HEK293 (cell line): ENCODE measurements around the gene MALT1.

ENCODE experiments used
- FEZF1 ChIP-seq: fragments of 450-650 bp; formaldehyde crosslinking; IDR thresholded peaks from 2 replicates; pipeline ENCODE4 v1.5.1; 2016; ENCODE audit warnings: missing biosample characterization, missing genetic modification characterization
- OVOL3 ChIP-seq: fragments of 450-650 bp; formaldehyde crosslinking; IDR thresholded peaks from 2 replicates; pipeline ENCODE4 v1.5.1; 2016; ENCODE audit warnings: missing biosample characterization, missing genetic modification characterization
- TSHZ1 ChIP-seq: fragments of 450-650 bp; formaldehyde crosslinking; IDR thresholded peaks from 2 replicates; pipeline ENCODE4 v1.5.1; 2016; ENCODE audit warnings: missing biosample characterization, missing genetic modification characterization, borderline replicate concordance
- ZBTB11 ChIP-seq: fragments of 450-650 bp; formaldehyde crosslinking; conservative IDR thresholded peaks from 2 replicates; pipeline ENCODE4 v1.5.1; 2016; ENCODE audit warnings: low read depth, missing biosample characterization, missing genetic modification characterization
- ZFP41 ChIP-seq: fragments of 450-650 bp; formaldehyde crosslinking; IDR thresholded peaks from 2 replicates; pipeline ENCODE4 v1.5.1; 2016; ENCODE audit warnings: missing biosample characterization, missing genetic modification characterization, borderline replicate concordance
- ZNF155 ChIP-seq: fragments of 450-650 bp; formaldehyde crosslinking; IDR thresholded peaks from 2 replicates; pipeline ENCODE4 v1.5.1; 2016; ENCODE audit warnings: missing biosample characterization, missing genetic modification characterization
- ZNF157 ChIP-seq: fragments of 450-650 bp; formaldehyde crosslinking; IDR thresholded peaks from 2 replicates; pipeline ENCODE4 v1.5.1; 2016; ENCODE audit warnings: missing biosample characterization, missing genetic modification characterization
- ZNF202 ChIP-seq: fragments of 450-650 bp; formaldehyde crosslinking; IDR thresholded peaks from 2 replicates; pipeline ENCODE4 v1.5.1; 2016; ENCODE audit warnings: missing biosample characterization, missing genetic modification characterization, borderline replicate concordance
- ZNF23 ChIP-seq: fragments of 450-650 bp; formaldehyde crosslinking; IDR thresholded peaks from 2 replicates; pipeline ENCODE4 v1.5.1; 2016; ENCODE audit warnings: missing biosample characterization, missing genetic modification characterization, borderline replicate concordance
- ZNF335 ChIP-seq: fragments of 450-650 bp; formaldehyde crosslinking; conservative IDR thresholded peaks from 2 replicates; pipeline ENCODE4 v1.5.1; 2016; ENCODE audit warnings: missing biosample characterization, missing genetic modification characterization
- ZNF394 ChIP-seq: fragments of 450-650 bp; formaldehyde crosslinking; IDR thresholded peaks from 2 replicates; pipeline ENCODE4 v1.5.1; 2016; ENCODE audit warnings: missing biosample characterization, missing genetic modification characterization, mild to moderate bottlenecking, moderate library complexity, borderline replicate concordance
- ZNF48 ChIP-seq: fragments of 450-650 bp; formaldehyde crosslinking; IDR thresholded peaks from 2 replicates; pipeline ENCODE4 v1.5.1; 2016; ENCODE audit warnings: missing biosample characterization, missing genetic modification characterization
- ZNF510 ChIP-seq: fragments of 450-650 bp; formaldehyde crosslinking; IDR thresholded peaks from 2 replicates; pipeline ENCODE4 v1.5.1; 2018; ENCODE audit warnings: mild to moderate bottlenecking, missing genetic modification characterization, missing biosample characterization; ENCODE audit not compliant: insufficient replicate concordance
- ZNF518A ChIP-seq: fragments of 450-650 bp; formaldehyde crosslinking; conservative IDR thresholded peaks from 2 replicates; pipeline ENCODE4 v1.5.1; 2016; ENCODE audit warnings: low read depth, missing biosample characterization, missing genetic modification characterization
- ZNF558 ChIP-seq: fragments of 450-650 bp; formaldehyde crosslinking; IDR thresholded peaks from 2 replicates; pipeline ENCODE4 v1.5.1; 2016; ENCODE audit warnings: missing biosample characterization, missing genetic modification characterization
- ZNF610 ChIP-seq: fragments of 450-650 bp; formaldehyde crosslinking; IDR thresholded peaks from 2 replicates; pipeline ENCODE4 v1.5.1; 2016; ENCODE audit warnings: missing biosample characterization, missing genetic modification characterization, borderline replicate concordance
- ZNF645 ChIP-seq: fragments of 450-650 bp; formaldehyde crosslinking; IDR thresholded peaks from 2 replicates; pipeline ENCODE4; 2016; ENCODE audit warnings: missing biosample characterization, missing genetic modification characterization
- ZNF664 ChIP-seq: fragments of 450-650 bp; formaldehyde crosslinking; IDR thresholded peaks from 2 replicates; pipeline ENCODE4 v1.5.1; 2016; ENCODE audit warnings: missing biosample characterization, missing genetic modification characterization
- ZNF701 ChIP-seq: fragments of 450-650 bp; formaldehyde crosslinking; IDR thresholded peaks from 2 replicates; pipeline ENCODE4 v1.5.1; 2016; ENCODE audit warnings: missing biosample characterization, missing genetic modification characterization
- ZSCAN16 ChIP-seq: fragments of 450-650 bp; formaldehyde crosslinking; IDR thresholded peaks from 2 replicates; pipeline ENCODE4 v1.5.1; 2016; ENCODE audit warnings: missing biosample characterization, missing genetic modification characterization
- ZSCAN30 ChIP-seq: fragments of 450-650 bp; IDR thresholded peaks from 2 replicates; pipeline ENCODE4 v1.5.1; 2018; ENCODE audit warnings: missing biosample characterization, mild to moderate bottlenecking, missing genetic modification characterization, moderate library complexity
- TF ChIP-seq, protein P1 (sequence below): fragments of 450-650 bp; formaldehyde crosslinking; IDR thresholded peaks from 2 replicates; pipeline ENCODE4 v1.5.1; 2016; ENCODE audit warnings: missing biosample characterization, missing genetic modification characterization

The MALT1 gene

DNA sequence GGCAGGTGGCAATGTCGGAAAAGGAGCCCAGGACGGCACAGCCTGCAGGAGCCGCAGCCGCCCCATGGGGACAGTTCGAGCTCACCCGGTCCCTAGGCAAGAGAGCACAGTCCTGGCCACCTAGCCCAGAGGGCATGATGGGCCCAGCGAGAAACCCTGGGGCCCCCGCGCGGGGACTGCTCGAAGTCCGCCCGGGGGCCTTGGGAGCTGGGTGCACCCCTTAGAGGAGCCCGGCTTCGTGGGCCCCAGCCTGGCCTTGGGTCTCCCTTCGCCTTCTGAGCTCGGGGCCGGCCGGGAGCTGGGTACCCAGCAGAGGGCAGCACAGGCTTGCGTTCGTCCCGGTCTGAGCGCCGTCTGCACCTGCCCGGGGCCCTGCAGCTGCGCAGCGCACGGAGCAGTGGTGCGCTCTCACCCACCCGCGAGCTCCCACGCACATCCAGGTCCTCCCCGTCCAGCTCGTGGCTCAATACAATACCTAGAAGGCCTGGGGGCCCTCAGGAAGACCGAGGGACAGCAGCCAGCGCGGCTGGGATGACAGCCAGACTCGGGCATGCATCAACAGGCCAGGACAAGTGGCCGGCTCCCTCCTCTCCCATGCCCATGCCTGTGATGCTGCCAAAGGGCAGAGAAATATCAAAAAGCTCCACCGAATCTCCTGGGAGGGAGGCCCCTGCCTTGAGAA lies 97.2 kb downstream of the MALT1 start (continued):
- TF ChIP-seq ZNF610 (tag by site-specific recombination) (no peak), ZNF510 (tag by site-specific recombination) (no peak), ZNF701 (tag by site-specific recombination) (no peak), ZNF645 (no peak), ZSCAN30 (no peak; the same call in 1 of the 2 replicates), ZNF664 (no peak), ZNF23 (no peak), ZFP41 (tag by site-specific recombination) (no peak), OVOL3 (tag by site-specific recombination) (no peak), ZNF335 (tag by site-specific recombination) (peak; percentile 30), ZSCAN16 (no peak), ZNF518A (tag by site-specific recombination) (no peak), ZNF202 (tag by site-specific recombination) (no peak), ZNF558 (tag by site-specific recombination) (no peak), ZNF48 (tag by site-specific recombination) (no peak), ZNF157 (no peak), TSHZ1 (tag by site-specific recombination) (no peak), ZNF394 (tag by site-specific recombination) (no peak), ZBTB11 (tag by site-specific recombination) (peak; percentile 56; the same call in 1 of the 2 replicates), FEZF1 (no peak), ZNF155 (no peak)
- TF ChIP-seq, protein P1, sequence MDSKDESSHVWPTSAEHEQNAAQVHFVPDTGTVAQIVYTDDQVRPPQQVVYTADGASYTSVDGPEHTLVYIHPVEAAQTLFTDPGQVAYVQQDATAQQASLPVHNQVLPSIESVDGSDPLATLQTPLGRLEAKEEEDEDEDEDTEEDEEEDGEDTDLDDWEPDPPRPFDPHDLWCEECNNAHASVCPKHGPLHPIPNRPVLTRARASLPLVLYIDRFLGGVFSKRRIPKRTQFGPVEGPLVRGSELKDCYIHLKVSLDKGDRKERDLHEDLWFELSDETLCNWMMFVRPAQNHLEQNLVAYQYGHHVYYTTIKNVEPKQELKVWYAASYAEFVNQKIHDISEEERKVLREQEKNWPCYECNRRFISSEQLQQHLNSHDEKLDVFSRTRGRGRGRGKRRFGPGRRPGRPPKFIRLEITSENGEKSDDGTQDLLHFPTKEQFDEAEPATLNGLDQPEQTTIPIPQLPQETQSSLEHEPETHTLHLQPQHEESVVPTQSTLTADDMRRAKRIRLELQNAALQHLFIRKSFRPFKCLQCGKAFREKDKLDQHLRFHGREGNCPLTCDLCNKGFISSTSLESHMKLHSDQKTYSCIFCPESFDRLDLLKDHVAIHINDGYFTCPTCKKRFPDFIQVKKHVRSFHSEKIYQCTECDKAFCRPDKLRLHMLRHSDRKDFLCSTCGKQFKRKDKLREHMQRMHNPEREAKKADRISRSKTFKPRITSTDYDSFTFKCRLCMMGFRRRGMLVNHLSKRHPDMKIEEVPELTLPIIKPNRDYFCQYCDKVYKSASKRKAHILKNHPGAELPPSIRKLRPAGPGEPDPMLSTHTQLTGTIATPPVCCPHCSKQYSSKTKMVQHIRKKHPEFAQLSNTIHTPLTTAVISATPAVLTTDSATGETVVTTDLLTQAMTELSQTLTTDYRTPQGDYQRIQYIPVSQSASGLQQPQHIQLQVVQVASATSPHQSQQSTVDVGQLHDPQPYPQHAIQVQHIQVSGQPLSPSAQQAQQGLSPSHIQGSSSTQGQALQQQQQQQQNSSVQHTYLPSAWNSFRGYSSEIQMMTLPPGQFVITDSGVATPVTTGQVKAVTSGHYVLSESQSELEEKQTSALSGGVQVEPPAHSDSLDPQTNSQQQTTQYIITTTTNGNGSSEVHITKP = no peak
